ENCODE results near the gene PTPRN2.

DNA sequence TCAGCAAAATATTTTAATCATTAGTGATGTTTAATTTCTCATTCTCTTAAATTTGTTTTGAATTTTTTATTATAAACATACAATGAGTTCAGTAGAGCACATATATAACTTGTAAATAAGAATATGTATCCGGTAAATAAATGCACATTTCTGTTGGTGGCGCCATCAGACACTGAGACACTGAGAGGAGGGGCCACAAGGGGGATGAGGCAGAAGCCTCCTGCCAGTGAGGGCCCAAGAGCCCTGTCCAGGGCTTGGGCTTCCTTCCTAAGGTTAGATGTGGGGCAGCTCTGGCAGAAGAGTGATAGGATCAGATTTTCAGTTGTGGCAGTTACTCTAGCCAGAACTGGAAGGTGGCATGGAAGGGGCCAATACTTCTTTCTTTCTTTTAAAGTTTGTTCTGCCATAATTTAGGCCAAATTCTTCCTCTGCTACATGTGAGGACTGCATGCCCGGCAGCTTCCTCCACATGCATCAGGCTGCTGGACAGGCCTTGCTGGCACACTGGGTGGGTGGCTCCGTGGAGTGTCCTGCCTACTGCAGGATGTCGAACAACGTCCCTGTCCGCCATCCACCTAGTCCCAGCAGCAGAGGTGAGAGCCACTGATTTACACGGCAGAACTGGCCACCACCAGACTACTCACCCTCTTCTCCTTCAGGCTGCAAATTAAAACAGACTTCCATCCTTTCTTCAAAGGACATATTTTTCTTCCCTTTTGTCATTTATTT, 13.2 kb downstream of the PTPRN2 start:
- TF ChIP-seq, protein P1, sequence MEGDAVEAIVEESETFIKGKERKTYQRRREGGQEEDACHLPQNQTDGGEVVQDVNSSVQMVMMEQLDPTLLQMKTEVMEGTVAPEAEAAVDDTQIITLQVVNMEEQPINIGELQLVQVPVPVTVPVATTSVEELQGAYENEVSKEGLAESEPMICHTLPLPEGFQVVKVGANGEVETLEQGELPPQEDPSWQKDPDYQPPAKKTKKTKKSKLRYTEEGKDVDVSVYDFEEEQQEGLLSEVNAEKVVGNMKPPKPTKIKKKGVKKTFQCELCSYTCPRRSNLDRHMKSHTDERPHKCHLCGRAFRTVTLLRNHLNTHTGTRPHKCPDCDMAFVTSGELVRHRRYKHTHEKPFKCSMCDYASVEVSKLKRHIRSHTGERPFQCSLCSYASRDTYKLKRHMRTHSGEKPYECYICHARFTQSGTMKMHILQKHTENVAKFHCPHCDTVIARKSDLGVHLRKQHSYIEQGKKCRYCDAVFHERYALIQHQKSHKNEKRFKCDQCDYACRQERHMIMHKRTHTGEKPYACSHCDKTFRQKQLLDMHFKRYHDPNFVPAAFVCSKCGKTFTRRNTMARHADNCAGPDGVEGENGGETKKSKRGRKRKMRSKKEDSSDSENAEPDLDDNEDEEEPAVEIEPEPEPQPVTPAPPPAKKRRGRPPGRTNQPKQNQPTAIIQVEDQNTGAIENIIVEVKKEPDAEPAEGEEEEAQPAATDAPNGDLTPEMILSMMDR (IDR thresholded peaks at IDR 0.05) = no peak
- TF ChIP-seq SIN3A (IDR thresholded peaks at IDR 0.05; ENCODE audit: borderline replicate concordance, insufficient read depth, low read depth, low read length) = no peak
- TF ChIP-seq POLR2AphosphoS5 (IDR thresholded peaks at IDR 0.05; ENCODE audit: low read depth, low read length) = no peak
